Erythroblast (primary cell): ENCODE results near the gene TRIM49D2.
"Not testable (repeated sequence)": the region's sequence is repeated elsewhere in the genome, so short reads cannot be mapped to it uniquely, and the experiment has no call there.

ENCODE experiments used
- DNase-seq, 2 experiments: peaks; one replicate each; lab custom pipeline; 2025; lab: John Stamatoyannopoulos, UW
- GATA1 ChIP-seq: IDR thresholded peaks from 2 replicates; pipeline ENCODE4 v1.6.1; 2011; ENCODE audit warnings: low read depth, mild to moderate bottlenecking, control low read depth, low read length, moderate library complexity
- POLR2A ChIP-seq: IDR thresholded peaks from 2 replicates; pipeline ENCODE4 v1.6.1; 2011; ENCODE audit warnings: mild to moderate bottlenecking, low read length

TRIM49D2 gene, protein sequence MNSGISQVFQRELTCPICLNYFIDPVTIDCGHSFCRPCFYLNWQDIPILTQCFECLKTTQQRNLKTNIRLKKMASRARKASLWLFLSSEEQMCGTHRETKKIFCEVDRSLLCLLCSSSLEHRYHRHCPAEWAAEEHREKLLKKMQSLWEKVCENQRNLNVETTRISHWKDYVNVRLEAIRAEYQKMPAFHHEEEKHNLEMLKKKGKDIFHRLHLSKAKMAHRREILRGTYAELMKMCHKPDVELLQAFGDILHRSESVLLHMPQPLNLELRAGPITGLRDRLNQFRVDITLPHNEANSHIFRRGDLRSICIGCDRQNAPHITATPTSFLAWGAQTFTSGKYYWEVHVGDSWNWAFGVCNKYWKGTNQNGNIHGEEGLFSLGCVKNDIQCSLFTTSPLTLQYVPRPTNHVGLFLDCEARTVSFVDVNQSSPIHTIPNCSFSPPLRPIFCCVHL

DNA sequence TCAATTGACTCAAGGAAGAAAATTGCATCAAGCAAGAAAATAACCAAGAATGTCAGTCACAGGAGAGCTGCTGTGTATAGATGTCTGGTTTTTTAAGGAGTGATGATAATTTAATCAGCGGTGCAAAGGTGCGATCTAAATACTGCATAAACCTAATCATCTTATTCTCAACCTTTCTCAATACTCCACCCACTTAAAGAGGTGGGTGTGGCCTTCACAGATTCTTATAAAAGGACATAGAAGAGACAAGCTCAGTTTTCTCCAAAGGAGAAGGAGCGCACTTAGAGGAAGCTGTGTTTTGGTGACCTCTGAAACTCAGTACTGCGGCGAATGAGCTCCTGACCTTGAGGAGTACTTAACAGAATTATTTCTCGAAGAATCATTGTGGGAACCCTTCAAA lies at the start of gene TRIM49D2:
Gene TRIM49D2 (plus strand): TSS at position 301 of the 400 bp plus-strand sequence. CDS start 2,698 bp downstream, outside the sequence.
- not testable (repeated sequence) for DNase-seq

DNA sequence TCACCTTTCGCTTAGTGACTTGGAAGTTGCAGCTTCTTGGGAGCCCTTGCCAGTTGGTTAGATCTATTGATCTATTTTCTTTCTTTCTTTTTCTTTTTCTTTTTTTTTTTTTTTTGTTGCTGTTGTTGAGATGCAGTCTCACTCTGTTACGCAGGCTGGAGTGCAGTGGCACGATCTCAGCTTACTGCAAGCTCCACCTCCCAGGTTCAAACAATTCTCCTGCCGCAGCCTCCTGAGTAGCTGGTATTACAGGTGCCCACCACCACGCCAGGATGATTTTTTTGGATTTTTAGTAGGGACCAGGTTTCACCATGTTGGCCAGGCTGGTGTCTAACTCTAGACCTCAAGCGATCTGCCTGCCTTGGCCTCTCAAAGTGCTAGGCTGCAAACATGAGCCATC lies 46.4 kb upstream of the TRIM49D2 start:
- not testable (repeated sequence) for DNase-seq

DNA sequence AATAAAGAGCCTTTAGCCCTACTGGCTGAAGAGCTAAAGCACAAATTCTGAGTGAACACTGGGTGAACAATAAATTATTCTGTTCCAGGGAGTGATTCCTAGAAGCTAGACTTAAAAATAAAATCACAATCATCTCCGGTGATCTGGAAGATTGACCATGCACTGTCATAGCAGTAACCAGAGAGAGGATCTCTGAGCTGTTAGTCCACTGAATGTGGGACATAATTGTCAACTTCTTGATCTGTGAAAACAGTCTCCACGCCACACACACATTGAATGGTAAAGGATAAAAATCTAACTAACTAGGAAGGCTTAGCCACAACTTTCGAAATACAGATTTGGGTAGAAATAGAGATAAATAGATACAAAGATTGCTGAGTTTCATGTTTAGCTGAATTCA lies 30.6 kb upstream of the TRIM49D2 start:
- not testable (repeated sequence) for DNase-seq

DNA sequence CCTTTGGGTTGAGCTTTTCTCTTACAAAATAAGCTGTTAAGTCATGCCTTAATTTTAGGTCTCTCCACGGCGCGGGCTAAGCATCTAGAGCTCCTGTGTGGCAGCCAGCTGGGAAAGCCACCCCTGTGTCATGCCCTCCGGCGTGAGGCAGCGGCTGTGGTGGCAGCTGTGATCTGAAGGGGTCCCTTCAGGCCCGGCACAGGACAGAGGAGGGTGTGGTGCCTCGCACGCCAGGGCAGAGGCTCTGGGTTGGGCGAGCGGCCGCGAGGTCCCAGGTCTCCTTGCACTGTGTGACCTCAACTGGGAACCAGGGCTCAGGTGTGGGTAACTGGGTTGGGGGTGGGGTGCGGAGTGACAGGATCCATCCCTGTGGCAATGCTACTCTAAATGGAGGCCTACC lies 23.1 kb upstream of the TRIM49D2 start:
- not testable (repeated sequence) for DNase-seq

DNA sequence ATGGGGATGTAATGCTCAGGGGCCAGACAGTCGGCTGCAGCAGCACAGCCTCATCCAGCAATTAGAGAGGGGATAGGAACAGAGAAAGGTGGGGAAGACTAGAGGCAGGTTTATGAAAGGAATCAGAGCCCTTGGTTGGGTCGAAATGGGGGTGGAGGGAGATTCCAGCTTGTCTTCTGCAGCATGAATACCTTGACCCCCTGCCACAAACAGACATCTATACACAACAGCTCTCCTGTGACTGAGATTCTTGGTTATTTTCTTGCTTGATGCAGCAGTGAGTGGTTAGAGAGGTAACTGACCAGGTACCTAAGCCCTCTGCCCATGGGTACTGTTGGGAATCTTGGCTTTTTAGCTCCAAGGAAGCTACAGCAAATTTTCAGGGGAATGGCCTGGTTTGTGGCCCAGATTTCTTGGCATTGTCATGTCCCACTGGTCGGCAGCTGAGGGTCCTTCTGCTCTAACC lies 1.6 kb upstream of the TRIM49D2 start, which contains the start of gene TRIM49D1:
Gene TRIM49D1 (minus strand): TSS at position 51 of the 466 bp plus-strand sequence. CDS start 4,535 bp downstream, outside the sequence.
- no peak for DNase-seq
- no peak for TF ChIP-seq POLR2A
- TF ChIP-seq GATA1, result no peak

DNA sequence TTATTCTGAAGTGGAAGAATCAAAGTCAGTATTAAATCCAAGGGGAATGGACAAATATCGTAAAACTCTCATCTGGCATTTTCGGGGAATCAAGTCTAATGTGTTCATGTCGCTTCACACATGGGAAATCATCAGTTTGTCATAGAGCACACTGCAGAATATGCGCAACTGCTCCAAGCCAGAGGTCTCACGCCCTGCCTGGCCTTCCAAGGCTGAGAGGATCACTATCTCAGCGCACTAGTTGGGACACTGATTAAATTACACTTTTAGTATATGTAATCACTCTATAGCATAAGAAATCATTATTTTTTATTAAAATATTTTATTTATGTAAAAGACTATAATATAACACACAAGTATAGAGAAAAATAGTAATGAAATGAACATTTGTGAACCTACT lies 37.0 kb downstream of the TRIM49D2 start:
- not testable (repeated sequence) for DNase-seq

DNA sequence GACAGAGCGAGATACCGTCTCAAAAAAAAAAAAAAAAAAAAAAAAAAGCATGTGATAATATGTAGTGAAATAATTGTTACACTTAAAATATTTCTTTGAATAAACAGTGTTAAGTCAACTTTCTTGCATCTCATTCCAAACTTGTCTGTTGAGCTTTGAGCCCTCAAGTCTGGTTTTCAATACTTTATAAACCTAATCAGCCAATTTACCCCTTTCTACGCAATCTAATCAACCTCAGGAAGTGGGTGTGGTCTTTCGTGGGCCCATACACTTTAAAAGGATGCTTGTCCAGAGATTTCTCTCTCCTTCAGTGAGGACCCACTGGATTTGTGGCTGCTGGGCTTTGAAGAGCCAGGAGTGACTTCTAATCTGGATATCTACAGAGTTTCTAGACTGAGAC lies 41.9 kb downstream of the TRIM49D2 start, which contains the start of gene TRIM64:
Gene TRIM64 (plus strand): TSS at position 301 of the 400 bp plus-strand sequence. CDS start 2,467 bp downstream, outside the sequence.
- DNase-seq, result not testable (repeated sequence)
